ENCODE measurements around the gene LRIG1.

- TF ChIP-seq MAX (IDR thresholded peaks at IDR 0.05) (no peak), EGR1 (IDR thresholded peaks at IDR 0.05) (no peak), FOXM1 (IDR thresholded peaks at IDR 0.05; ENCODE audit: borderline replicate concordance, low read depth) (no peak), REST (IDR thresholded peaks at IDR 0.05; ENCODE audit: low read depth) (no peak), RAD21 (IDR thresholded peaks at IDR 0.05; ENCODE audit: low read depth) (no peak), TAF1 (IDR thresholded peaks at IDR 0.05; ENCODE audit: low read depth) (no peak), YY1 (IDR thresholded peaks at IDR 0.05; ENCODE audit: low read depth) (no peak), TCF12 (IDR thresholded peaks at IDR 0.05; ENCODE audit: low read depth) (no peak), EP300 (IDR thresholded peaks at IDR 0.05; ENCODE audit: borderline replicate concordance) (no peak), CEBPB (IDR thresholded peaks at IDR 0.05) (no peak), CREB1 (IDR thresholded peaks at IDR 0.05; ENCODE audit: low read depth) (no peak), NFIC (IDR thresholded peaks at IDR 0.05) (no peak), TEAD4 (IDR thresholded peaks at IDR 0.05) (no peak), ZBTB7A (IDR thresholded peaks at IDR 0.05; ENCODE audit: low read depth) (no peak)
Measured at GRCh38 chr3:66405701-66406091, 95.1 kb downstream of the LRIG1 start.

Measured in Ishikawa (cell line).